ENCODE measurements around the gene TMEM229A. TPM values are rescaled to one million over a fixed set of nuclear protein-coding genes. Genes with fewer than 3 reads are reported as not detected.

TMEM229A gene
- total and polyA plus RNA-seq, 10 of the 15 experiments (the other 5 are each of a cell fraction or from before 2014, with no cell fraction given): not detected

DNA sequence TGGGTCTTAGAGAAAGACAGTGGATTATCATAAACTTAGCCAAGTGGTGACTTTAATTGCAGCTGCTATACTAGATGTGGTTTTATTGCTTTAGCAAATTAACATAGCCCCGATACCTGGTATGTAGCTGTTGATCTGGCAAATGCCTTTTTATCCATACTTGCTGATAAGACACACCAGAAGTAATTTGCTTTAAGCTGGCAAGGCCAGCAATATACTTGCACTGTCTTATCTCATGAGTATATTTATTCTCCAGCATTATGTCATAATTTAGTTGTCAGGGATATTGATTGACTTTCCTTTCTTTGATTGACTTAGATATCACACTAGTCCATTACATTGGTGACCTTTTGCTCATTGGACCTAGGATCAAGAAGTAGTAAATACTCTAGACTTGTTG is 12.8 kb downstream of the TMEM229A start:
- H3K9me3 ChIP-seq (replicated peaks; ENCODE audit: control insufficient read depth, insufficient read depth, low read length): no peaks in the 10 kb centered on the region
- H3K4me1 ChIP-seq (ENCODE audit: control insufficient read depth, insufficient read depth, low read length): no peaks in the 10 kb centered on the region
- DNase-seq (ENCODE audit: low read depth, low spot score) (no peak), ATAC-seq (no peak), FAIRE-seq (no peak)
- in situ Hi-C loops (cut with MboI) (no loop called here), intact Hi-C loops (cut with micrococcal nuclease; ENCODE audit: unreplicated experiment) (no loop called here)
- H3K9ac ChIP-seq (ENCODE audit: control insufficient read depth, insufficient read depth, low read length): no peak overlapping the region
- CTCF ChIA-PET: no interaction called here
- H3K4me2 ChIP-seq (ENCODE audit: control insufficient read depth, insufficient read depth): no peak overlapping the region
- H3K79me2 ChIP-seq (ENCODE audit: control insufficient read depth, insufficient read depth, low read length): no peaks in the 10 kb centered on the region
- no peaks in the 10 kb centered on the region for H3K36me3 ChIP-seq (ENCODE audit: control insufficient read depth in 2 of 2, insufficient read depth in 2 of 2, low read length in 1 of 2)
- H3K27ac ChIP-seq (ENCODE audit: control insufficient read depth, insufficient read depth): no peak overlapping the region
- no peak overlapping the region for H3K4me3 ChIP-seq
- WGBS (ENCODE audit: insufficient coverage, insufficient replicate concordance, low lambda C conversion rate, missing lambda C conversion rate): 4% methylated on average over 1 of the region's 1 CpG
- H3K27me3 ChIP-seq (replicated peaks in 1 of 2; ENCODE audit: control insufficient read depth in 2 of 2, insufficient read depth in 2 of 2, low read length in 1 of 2): no peaks in the 10 kb centered on the region
- no peaks in the 10 kb centered on the region for H4K20me1 ChIP-seq (ENCODE audit: control insufficient read depth, insufficient read depth)
- TF ChIP-seq BHLHE40 (IDR thresholded peaks at IDR 0.05; ENCODE audit: borderline replicate concordance in 1 of 2, low read depth in 2 of 2, low read length in 1 of 2) (no peak), MTA2 (IDR thresholded peaks at IDR 0.05; ENCODE audit: low read depth) (no peak), SP1 (IDR thresholded peaks at IDR 0.05; ENCODE audit: low read depth, low read length) (no peak), TCF7 (IDR thresholded peaks at IDR 0.05; ENCODE audit: borderline replicate concordance) (no peak), JUND (IDR thresholded peaks at IDR 0.05; ENCODE audit: low read depth, low read length) (no peak), RELA (IDR thresholded peaks at IDR 0.05; ENCODE audit: borderline replicate concordance, partially characterized antibody) (no peak), SMAD1 (IDR thresholded peaks at IDR 0.05; ENCODE audit: low read depth, partially characterized antibody) (no peak), ZNF592 (IDR thresholded peaks at IDR 0.05) (no peak), CHD4 (IDR thresholded peaks at IDR 0.05) (no peak), TAF1 (IDR thresholded peaks at IDR 0.05; ENCODE audit: borderline replicate concordance, low read depth, low read length) (no peak)
- TF ChIP-seq, protein P1, sequence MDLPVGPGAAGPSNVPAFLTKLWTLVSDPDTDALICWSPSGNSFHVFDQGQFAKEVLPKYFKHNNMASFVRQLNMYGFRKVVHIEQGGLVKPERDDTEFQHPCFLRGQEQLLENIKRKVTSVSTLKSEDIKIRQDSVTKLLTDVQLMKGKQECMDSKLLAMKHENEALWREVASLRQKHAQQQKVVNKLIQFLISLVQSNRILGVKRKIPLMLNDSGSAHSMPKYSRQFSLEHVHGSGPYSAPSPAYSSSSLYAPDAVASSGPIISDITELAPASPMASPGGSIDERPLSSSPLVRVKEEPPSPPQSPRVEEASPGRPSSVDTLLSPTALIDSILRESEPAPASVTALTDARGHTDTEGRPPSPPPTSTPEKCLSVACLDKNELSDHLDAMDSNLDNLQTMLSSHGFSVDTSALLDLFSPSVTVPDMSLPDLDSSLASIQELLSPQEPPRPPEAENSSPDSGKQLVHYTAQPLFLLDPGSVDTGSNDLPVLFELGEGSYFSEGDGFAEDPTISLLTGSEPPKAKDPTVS (IDR thresholded peaks at IDR 0.05; ENCODE audit: low read depth, low read length): no peak
- RAD21 ChIA-PET (ENCODE audit: unreplicated experiment): no interaction called here
- POLR2A ChIA-PET: no interaction called here
- SMC1A ChIA-PET (ENCODE audit: uncharacterized antibody, unreplicated experiment): interaction anchor here (1.5 kb wide), 1 partner anchor 25 kb away, joined by 3 read pairs; no protein-coding TSS in a partner anchor
- no TSS peak for BruUV-seq (replicated peaks)
- H2AFZ ChIP-seq (ENCODE audit: control insufficient read depth, low read depth, low read length): no peak overlapping the region
